ENCODE results near the gene KYNU.
"Not testable (repeated sequence)": the region's sequence is repeated elsewhere in the genome, so short reads cannot be mapped to it uniquely, and the experiment has no call there.

KYNU gene

DNA sequence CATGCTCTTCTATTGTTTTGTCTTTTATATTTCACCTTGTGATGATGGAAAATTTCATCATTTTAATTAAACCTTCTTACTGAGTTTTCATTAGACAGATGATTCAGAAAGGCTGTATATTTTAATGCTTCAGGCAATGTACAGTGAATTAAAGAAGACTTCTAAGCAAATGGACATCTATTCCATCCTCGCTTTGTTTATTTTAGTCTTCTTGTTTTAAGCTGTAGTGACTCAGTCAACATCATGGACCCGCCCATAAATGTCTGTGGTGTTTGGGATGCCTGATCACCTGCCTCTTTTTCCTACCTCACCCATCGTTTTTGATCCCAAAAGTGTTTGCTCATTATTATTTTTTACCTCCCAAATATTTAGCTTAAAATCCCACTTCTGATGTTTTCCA lies 43.1 kb downstream of the KYNU start:
- no peak for DNase-seq

DNA sequence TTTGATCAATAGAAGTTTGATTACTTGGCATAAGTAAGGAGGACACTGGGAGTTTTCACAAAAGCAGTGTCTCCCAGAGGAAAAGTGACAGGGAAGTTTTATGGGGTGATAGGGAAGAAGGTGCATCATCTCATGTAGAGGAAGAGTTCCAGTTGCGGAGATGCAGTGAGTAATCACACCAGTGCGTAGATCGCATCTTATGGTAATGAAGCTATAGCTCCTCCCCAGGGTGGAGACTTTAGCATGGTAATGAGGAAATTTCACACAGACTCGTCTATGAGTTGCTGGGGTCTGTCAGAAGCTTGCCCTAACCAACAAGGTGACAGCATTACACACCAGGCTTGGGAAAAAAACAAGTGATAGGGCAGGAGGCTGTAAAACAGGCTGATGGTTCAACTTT lies 49.0 kb downstream of the KYNU start:
- no peak for DNase-seq

DNA sequence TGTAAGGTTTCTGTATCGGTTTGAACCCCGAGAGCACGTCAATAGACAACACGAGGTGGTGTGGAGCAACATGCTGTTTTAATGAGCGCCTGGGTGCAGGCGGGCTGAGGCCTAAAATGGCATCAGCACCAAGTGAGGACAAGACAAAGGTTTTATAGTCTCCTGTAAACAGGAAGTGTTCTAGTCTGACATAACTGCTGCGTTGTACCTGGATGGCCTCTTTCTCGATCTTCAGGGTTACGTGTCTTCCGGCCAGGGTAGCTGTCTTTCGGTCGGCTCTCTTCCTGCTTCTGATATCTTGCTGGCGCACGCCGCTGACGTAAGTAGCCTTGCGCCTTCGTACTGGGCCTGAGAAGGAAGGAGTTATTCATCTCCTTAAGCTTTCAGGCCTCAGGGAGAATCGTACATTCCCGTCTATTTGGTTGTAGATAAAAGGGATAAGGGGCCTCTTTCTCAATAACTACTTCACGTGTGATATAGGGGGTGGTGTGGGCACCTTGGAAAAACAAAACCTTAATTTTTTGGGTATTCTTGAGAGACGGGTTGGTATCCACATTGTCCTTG lies 53.5 kb downstream of the KYNU start:
- DNase-seq = no peak

DNA sequence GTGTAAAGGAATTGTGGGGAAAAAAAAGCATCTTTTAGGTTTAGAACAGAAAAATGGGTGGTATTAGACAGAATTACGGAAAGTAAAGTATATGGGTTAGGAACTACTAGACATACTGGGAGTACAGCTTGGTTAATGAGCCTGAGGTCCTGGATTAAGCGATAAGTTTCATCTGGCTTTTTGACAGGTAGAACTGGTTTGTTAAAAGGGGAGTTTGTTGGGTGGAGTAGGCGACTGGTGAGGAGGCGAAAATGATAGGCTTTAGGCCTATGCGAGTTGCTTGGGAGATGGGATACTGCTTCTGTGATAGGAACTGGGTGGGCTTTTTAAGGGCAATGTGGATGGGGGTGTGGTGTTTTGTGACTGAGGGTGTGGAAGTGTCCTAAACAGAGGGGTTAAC lies 56.5 kb downstream of the KYNU start:
- DNase-seq = no peak

DNA sequence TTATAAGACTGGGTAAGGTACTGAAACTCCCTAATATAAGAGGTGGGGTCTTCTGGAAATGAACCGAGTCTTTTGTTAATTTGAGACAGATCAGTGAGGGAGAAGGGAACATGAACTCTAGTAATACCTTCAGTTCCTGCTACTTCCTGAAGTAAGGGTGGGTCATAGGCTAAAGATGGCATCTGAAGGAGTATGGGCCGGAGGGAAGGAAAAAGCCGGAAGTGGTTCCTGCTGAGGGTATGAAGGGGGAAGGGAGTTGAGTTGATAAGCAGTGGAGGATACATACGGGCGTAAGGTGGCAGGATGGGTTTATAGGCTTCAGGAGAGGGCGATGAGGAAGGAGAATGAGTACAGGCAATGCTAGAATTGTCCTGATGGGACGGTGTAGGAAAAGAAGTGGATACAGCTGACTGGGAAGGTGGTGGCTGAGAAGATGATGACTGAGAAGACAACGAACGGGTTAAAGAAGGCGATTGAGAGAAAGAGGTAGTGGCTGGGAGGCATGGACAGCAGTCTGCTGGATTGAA lies 58.2 kb downstream of the KYNU start:
- no peak for DNase-seq

DNA sequence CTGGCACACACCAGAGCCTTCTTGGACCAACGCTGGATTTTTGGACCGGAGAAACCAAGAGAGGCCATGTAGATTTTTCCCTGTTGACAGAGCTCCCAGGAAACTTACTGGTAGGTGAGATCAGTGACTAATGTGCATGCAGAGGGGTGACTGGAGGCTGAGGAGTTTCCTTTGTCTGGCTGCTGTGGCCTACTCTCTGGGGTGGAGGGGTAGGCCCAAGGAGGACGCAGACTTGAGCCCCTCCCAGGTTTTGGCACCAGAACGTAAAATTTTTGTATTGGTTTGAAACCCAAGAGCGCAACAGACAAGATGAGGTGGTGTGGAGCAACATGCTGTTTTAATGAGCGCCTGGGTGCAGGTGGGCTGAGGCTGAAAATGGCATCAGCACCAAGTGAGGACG lies 59.2 kb downstream of the KYNU start:
- DNase-seq = no peak

DNA sequence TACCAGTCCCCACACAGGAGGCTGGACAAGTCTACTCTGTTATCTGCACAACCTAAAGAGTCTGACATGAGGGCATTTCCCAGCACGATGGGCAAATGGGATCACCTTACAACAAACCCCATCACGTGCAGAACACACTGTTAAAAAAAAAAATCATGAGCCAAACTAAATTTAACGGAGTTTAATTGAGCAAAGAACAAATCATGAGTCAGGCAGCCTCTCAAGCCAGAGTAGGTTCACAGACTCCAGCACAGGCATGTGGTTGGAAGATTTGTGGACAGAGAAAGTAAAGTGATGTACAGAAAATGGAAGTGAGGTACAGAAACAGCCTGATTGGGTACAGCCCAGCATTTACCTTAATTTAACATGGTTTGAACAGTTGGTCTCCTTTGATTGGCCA lies 59.9 kb downstream of the KYNU start:
- DNase-seq = no peak

DNA sequence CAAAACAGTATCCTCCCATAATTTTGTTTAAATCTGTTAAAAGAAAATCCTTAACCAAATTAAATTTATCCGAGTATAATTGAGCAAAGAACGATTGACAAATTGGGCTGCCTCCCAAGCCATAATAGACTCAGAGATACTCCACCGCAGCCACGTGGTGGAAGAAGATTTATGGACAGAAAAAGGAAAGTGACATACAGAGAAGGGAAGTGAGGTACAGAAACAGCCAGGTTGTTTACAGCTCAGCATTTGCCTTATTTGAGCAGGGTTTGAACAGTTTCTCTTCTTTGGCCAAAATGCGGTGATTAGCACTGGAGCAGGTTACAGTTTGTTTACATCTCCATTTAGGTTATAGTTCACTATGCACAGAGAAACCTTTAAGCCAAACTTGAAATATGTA lies 60.8 kb downstream of the KYNU start:
- no peak for DNase-seq

DNA sequence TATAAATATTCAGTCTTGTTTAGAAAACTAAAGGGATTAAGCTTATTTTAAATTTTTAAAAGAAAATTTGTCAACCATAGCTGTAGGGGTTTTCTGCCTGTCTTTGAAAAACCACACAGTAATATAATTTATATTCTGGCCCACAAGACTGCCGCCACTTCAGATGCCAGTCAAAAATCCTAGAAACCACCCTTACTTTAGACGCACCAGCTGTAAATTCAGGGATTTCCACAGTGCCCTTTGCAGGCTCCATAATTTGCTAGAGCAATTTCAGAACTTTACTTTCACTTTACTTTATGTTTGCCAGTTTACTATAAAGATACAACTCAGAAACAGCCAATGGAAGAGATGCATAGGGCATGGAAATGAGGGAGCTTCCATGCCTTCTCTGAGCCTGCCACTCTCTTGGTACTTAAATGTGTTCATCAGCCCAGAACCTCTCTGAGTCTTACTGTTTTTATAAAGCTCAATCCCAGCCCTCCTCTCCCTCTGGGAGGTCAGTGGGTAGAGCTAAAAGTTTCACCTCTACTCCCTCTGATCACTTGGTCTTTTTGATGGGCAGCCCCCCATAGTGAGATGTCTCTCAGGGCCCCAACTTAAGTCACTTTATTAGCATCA lies 63.3 kb downstream of the KYNU start:
- no peak for DNase-seq

DNA sequence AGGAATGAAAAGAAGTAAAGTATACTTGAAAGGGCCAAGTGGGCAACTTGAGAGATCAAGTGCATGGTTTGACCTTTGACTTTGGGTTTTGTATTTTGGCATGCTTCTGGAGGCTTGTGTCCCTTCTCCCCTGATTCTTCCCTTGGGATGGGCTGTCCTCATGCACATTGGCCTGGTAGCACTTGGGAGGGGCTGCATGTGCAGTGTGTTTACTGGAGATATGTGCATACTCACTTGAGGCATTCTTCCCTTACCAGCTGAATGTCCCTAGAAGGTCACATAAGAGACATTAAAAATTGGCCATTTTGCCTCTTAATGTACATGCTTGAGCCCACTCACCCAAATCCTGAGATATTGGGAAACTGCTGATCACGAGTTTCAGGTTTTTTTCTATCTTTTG lies 65.2 kb downstream of the KYNU start:
- no peak for DNase-seq

DNA sequence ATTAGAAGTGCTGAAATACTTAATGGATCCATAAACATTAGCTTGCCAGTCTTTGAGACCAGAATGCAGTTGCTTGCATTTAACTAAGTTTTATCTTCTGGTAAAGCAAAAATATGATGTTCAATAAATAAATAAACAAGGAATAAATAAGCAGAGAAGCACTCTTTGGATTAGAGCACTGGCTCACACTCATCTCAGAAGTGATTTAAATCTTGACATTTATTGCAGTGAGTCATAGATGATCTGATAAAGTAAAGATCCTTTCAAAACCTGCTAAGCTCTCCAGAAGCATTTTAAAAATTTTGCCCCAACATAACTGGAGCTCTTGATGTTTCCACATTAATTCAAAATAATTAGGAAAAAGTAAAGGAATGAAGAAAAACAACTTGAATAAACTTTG lies 66.8 kb downstream of the KYNU start:
- no peak for DNase-seq

DNA sequence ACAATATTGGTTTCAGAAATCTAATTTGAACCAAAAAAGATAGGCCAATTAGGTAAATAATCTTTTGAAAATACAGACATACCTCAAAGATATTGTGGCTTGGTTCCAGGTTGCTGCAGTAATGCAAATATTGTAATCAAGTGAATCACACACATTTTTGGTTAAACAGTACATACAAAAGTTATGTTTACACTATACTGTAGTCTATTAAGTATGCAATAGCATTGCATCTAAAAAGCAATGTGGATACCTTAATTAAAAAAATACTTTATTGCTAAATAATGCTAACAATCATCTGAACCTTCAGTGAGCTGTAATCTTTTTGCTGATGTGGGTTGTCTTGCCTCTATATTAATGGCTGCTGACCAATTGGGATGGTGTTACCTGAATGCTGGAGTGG lies 67.3 kb downstream of the KYNU start:
- DNase-seq = no peak

DNA sequence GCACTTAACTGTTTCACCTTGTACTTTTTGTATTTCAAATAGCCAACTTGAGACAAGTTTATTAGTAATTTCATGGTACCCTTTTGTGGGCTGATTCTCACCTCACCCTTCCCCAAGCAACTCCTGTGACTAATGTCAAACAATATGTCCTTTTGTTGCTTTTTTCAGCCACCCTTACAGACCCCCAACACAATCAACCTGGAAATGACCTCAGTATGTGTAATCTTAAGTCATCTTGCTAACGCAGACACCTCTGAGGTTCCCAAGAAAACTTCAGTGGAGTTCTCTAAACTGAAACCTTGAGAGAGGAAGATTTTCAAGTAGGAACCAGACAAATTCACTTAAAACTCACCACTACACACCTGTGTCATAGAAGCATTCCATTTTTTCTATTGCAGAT lies 69.5 kb downstream of the KYNU start:
- no peak for DNase-seq

DNA sequence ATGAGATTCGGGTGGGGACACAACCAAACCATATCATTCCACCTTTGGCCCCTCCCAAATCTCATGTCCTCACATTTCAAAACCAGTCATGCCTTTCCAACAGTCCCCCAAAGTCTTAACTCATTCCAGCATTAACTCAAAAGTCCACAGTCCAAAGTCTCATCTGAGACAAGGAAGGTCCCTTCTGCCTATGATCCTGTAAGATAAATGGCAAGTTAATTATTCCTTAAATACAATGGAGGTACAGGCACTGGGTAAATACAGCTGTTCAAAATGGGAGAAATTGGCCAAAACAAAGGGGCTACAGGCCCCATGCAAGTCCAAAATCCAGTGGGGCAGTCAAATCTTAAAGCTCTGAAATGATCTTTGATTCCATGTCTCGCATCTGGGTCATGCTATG lies 71.3 kb downstream of the KYNU start:
- not testable (repeated sequence) for DNase-seq

DNA sequence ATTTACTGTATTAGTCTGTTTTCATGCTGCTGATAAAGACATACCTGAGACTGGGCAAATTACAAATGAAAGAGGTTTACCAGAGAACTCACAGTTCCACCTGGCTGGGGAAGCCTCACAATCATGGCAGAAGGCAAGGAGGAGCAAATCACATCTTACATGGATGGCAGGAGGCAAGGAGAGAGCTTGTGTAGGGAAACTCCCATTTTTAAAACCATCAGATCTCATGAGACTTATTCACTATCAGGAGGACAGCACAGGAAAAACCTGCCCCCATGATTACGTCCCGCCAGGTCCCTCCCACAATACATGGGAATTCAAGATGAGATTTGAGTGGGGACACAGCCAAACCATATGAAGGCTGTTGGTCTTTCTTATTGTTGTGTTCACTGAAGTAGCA lies 72.9 kb downstream of the KYNU start:
- DNase-seq = not testable (repeated sequence)

DNA sequence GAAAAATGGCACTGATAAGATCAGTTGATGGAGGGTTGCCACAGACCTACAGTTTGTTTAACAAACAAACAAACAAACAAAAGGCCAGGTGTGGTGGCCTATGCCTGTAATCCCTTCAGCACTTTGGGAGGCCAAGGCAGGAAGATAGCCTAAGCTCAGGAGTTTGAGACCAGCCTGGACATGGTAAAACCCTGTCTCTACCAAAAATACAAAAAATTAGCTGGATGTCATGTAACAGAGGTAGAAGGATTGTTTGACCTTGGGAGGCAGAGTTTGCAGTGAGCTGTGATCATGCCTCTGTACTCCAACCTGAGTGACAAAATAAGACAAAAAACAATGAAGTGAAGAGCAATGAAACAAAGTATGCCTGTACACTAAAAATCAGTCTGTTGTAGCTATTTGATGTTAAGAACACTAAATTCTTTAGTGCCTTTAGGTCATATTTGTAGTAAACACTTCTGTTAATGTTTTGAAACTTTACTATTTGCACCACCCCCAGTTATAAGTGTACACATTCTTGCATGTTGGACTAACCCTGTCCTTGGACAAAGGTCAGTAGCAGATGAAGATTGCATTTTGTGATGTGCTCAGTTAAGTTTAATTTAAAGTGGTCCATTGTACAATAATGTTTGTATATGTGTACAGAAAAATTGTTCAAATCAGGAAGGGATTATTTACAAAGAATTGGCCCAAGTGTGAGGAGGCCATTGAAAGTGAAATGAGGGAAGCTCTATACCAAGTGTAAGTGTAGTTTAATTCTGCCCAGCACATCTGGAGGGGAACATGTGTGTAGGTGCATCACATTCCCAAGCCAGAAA lies 73.9 kb downstream of the KYNU start:
- no peak for DNase-seq

DNA sequence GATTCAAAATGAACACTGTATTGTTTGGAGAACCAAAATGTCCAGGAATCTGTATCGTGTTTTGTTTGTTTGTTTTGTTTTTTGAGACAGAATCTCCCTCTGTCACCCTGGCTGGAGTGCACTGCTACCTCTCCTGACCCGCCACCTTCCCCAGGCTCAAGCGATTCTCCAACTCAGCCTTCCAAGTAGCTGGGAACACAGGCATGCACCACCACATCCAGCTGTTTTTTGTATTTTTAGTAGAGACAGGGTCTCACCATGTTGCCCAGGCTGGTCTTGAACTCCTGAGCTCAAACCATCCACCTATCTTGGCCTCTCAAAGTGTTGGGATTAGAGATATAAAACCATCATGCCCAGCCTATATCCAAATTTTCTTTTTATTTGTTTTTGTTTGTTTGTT lies 74.6 kb downstream of the KYNU start:
- no peak for DNase-seq

DNA sequence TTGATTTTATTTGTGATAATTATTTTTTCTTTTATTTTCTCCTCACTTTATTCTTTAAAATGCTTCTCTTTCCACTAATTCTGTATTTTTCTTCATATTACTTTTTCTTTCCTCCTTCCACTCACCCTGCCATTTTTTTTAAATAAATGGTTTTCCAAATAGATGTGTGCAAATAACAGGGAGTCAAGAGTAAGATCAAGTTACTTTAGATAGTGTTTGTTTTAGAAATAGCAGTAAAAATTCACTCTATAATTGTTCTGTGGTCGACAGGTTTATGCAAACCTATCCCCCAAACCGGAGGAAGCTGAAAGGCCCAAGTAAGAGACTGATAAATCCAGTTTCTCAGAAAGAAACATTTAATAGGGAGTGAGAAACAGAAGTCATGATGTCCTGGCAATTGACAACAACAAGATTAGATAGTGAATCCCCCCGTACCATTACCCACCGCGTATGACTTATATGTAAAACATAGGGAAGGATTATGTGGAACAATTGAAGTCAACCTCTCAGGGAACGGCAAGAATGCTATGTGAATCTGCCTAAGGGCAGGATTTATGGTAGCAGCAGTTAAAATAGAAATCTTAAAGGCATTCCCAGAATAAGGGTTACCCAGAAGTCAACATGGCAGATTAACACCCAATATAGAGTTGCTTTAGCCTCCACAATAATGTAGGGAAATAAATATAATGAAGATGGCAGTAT lies 75.5 kb downstream of the KYNU start:
- DNase-seq = no peak

DNA sequence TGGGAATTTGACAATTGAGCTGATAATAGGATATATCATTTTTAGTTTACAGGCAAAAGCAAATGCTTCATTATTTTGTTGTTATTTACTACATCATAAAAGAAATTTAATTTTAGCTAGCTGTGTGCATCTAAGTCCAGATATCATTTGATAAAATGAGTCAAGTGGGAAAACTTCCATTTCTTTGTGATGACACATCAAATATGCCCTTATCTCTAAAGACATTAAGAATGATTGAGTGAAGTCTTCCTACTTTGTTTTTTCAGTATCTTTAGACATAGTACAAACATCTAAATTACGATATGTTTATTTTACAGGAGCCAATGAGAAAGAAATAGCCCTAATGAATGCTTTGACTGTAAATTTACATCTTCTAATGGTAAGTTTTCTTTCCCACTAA lies 77.0 kb downstream of the KYNU start:
- DNase-seq = no peak

DNA sequence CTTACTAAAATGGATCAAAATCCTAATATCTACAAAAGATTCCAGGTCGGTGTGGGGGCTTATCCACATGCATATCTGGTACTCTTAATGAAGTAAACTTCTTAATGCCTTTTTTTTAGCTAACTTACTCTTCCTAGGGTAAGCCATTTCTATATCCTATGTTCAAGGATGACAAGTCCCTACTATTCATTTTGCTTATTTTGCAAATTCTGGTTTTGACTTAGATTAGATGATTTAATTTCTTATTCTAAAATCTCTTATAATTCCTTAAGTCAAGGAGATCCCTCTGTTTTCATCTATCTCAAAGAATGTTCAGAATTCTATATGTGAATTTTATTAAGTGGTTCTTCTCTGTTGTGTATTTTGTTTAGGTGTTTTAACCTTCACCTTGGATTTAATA lies 79.7 kb downstream of the KYNU start:
- no peak for DNase-seq

DNA sequence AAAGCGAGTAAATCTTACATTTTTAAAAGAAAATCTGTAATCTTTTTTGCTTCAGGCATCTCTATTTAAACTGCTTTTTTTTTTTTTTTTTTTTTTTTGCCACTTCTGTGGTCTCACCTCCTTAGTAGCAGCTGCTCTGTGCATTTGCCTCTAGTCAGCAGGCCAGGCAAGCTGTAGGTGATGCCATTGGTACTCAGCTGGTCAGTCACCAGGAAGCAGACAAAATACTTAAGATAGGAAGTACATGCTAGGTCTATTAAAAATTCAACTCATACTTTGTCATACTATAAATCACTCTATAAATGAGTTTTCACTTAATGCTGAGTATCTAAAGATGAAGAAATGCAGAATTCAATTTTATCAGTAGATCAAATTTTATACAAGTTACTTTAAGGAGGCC lies 83.7 kb downstream of the KYNU start:
- DNase-seq = no peak

DNA sequence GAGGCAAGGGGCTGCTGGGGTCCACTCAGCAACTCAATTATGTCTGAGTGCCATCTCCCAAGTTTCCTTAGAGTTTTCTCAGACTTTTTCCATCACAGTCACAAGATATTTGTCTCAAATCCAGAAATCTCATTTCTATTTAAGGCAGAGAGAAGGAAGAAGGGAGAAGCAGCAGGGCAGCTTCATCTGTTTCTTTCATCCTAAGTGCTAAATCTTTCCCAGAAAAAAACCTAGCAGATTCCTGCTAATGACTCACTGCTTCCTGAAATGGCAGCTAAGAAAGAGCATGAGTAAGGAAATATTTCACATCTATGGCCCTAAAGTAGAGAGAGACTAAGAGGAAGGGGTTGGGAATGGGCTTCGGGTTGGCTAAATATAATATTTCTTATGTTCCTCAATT lies 88.0 kb downstream of the KYNU start:
- DNase-seq = no peak

DNA sequence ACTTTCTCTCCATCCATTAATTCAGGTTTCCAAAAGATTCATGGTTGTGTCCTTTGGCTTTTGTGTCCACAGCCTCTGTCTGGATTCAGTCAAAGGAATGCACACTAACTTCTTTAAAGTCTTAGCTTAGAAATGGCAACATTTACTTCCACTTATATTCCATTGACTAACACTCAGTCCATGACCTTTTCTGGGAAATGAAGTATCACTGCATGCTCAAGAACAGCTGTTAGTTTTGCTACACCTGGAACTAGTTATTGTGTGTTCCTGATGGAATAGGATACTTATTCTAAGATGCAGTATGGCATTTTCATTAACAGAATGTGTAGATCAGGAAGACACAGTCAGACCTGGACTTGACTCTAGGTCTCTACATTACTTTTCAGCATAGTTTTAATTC lies 88.8 kb downstream of the KYNU start:
- DNase-seq = no peak

DNA sequence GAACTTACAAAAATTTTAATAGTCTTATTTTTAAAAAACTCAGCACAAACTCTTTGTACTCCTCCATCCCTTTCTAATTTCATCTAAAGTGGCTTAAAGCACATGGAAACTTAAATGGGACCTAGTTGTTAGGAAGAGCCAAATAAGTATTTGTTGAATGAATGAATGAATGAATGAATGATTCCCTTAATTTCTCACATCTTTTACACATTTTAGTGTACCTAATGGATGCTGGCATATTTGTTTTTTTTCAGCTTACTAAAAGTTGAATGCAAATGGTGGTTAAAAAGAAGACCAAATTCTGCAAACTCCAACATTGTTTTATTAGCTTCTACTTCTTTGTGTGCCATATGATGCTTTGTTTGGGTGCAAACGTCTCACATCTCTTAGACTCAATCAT lies 89.6 kb downstream of the KYNU start:
- DNase-seq = no peak
